ENCODE data around the gene PLXNA4.

DNA sequence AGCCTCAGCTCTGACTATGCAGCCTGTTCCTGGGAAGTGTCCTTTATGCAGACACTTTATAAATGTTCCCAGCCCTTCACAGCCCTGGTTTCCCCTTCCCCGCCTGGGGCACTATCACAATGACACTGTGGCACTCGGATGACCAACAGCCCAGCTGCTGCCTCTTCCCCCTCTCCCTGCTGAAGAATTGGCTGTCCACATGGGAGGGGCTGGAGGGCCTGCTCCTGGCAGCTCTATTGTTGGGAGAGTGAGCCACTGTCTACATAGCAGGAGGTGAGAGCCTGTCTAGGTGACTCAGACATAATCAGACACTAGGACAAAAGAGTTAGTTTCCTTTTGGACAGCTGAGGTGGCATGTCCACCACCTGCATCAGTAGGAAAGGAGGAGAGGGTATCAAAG is 437.5 kb downstream of the PLXNA4 start:
- TF ChIP-seq POLR2A (IDR thresholded peaks at IDR 0.05) (no peak), CTCF (IDR thresholded peaks at IDR 0.05) (no peak)
